GM23338 (cell line): ENCODE data around the gene TOB2. TPM values are rescaled to one million over a fixed set of nuclear protein-coding genes. Genes with fewer than 3 reads are reported as not detected.
A peak's percentile ranks its signal among the peaks of the same experiment; 100 is the strongest.

Experiments
- ATAC-seq: fragments of 200-7000 bp; cut with Tn5 transposase; 3 replicates; pipeline ENCODE4 v1.9.1; 2020
- DNase-seq: peaks from one replicate; pipeline ENCODE4 v3.0.0-alpha.2; 2015; ENCODE audit warnings: low spot score
- H2AFZ ChIP-seq: fragments of 200-600 bp; sonication (generic); 2 replicates; pipeline ENCODE4 v1.8.0; 2016; ENCODE audit warnings: antibody characterized with exemption, mild to moderate bottlenecking, moderate library complexity
- H3F3A ChIP-seq: fragments of 200-600 bp; sonication (generic); replicated peaks from 2 replicates; pipeline ENCODE4 v1.8.0; 2017; ENCODE audit warnings: antibody characterized with exemption, mixed run types, low read depth
- H3K27ac ChIP-seq: fragments of 200-600 bp; sonication (generic); 2 replicates; pipeline ENCODE4 v1.6.1; 2016; ENCODE audit warnings: low read depth
- H3K27me3 ChIP-seq: fragments of 200-600 bp; sonication (generic); 2 replicates; pipeline ENCODE4 v1.8.0; 2016; ENCODE audit warnings: mild to moderate bottlenecking, mixed run types, moderate library complexity; ENCODE audit not compliant: insufficient read depth
- H3K36me3 ChIP-seq: fragments of 200-600 bp; sonication (generic); 2 replicates; pipeline ENCODE4 v1.8.0; 2016; ENCODE audit warnings: mild to moderate bottlenecking; ENCODE audit not compliant: insufficient read depth
- H3K4me1 ChIP-seq: fragments of 200-600 bp; sonication (generic); 2 replicates; pipeline ENCODE4 v1.8.0; 2016; ENCODE audit warnings: mild to moderate bottlenecking, moderate library complexity; ENCODE audit not compliant: insufficient read depth
- H3K4me2 ChIP-seq: fragments of 200-600 bp; sonication (generic); 2 replicates; pipeline ENCODE4 v1.7.1; 2017; ENCODE audit warnings: mixed run types
- H3K4me3 ChIP-seq: fragments of 200-600 bp; sonication (generic); 2 replicates; pipeline ENCODE4 v1.6.1; 2016; ENCODE audit warnings: mixed run types
- H3K79me2 ChIP-seq: fragments of 200-600 bp; sonication (generic); replicated peaks from 2 replicates; pipeline ENCODE4 v1.8.0; 2017; ENCODE audit warnings: mild to moderate bottlenecking; ENCODE audit not compliant: insufficient read depth
- H3K9me2 ChIP-seq: fragments of 200-600 bp; sonication (generic); 2 replicates; pipeline ENCODE4 v1.8.0; 2017; ENCODE audit not compliant: insufficient read depth
- H4K20me1 ChIP-seq: fragments of 200-600 bp; sonication (generic); replicated peaks from 2 replicates; pipeline ENCODE4 v1.8.0; 2017; ENCODE audit warnings: mild to moderate bottlenecking; ENCODE audit not compliant: insufficient read depth
- H3K27ac Mint-ChIP-seq: 2 replicates; pipeline ENCODE4 v1.8.0; 2020; ENCODE audit warnings: inconsistent platforms, mild to moderate bottlenecking, moderate library complexity, mixed read lengths
- H3K27me3 Mint-ChIP-seq: 3 replicates; pipeline ENCODE4 v1.8.0; 2022; ENCODE audit warnings: low read depth, mild to moderate bottlenecking, moderate library complexity, mixed read lengths, inconsistent platforms; ENCODE audit not compliant: insufficient read depth, poor library complexity
- H3K36me3 Mint-ChIP-seq: 3 replicates; pipeline ENCODE4 v1.8.0; 2021; ENCODE audit warnings: low read depth, mild to moderate bottlenecking, inconsistent platforms, moderate library complexity, mixed read lengths
- H3K4me1 Mint-ChIP-seq: 3 replicates; pipeline ENCODE4 v1.8.0; 2020; ENCODE audit warnings: mild to moderate bottlenecking, inconsistent platforms, mixed read lengths
- H3K4me3 Mint-ChIP-seq: 3 replicates; pipeline ENCODE4 v1.8.0; 2021; ENCODE audit warnings: moderate library complexity, mild to moderate bottlenecking, inconsistent platforms, mixed read lengths
- H3K9me3 Mint-ChIP-seq: 3 replicates; pipeline ENCODE4 v1.8.0; 2020; ENCODE audit warnings: moderate library complexity, mild to moderate bottlenecking, inconsistent platforms, mixed read lengths
- CREB1 ChIP-seq: fragments of 250-450 bp; sonication (Bioruptor Pico); IDR thresholded peaks from 2 replicates; pipeline ENCODE4 v1.5.0; 2020; ENCODE audit warnings: low read depth, mild to moderate bottlenecking, moderate library complexity
- EZH2 ChIP-seq: fragments of 200-600 bp; sonication (generic); IDR thresholded peaks from one replicate; pipeline ENCODE4 v1.8.0; 2017; ENCODE audit warnings: antibody characterized with exemption, mild to moderate bottlenecking, low read depth; ENCODE audit not compliant: unreplicated experiment
- EZH2phosphoT487 ChIP-seq: fragments of 200-600 bp; sonication (generic); IDR thresholded peaks from one replicate; pipeline ENCODE4 v1.8.1; 2018; ENCODE audit warnings: antibody characterized with exemption; ENCODE audit not compliant: unreplicated experiment
- JUNB ChIP-seq: IDR thresholded peaks from one replicate; pipeline ENCODE4 v1.6.1; 2016; ENCODE audit warnings: antibody characterized with exemption; ENCODE audit not compliant: unreplicated experiment
- NANOG ChIP-seq: IDR thresholded peaks from 2 replicates; pipeline ENCODE4 v1.6.1; 2016; ENCODE audit warnings: antibody characterized with exemption, borderline replicate concordance
- POLR2AphosphoS5 ChIP-seq: IDR thresholded peaks from 2 replicates; pipeline ENCODE4 v1.6.1; 2016; ENCODE audit warnings: antibody characterized with exemption, low read depth
- STAT1 ChIP-seq: IDR thresholded peaks from one replicate; pipeline ENCODE4 v1.6.1; 2016; ENCODE audit warnings: antibody characterized with exemption; ENCODE audit not compliant: unreplicated experiment
- ZNF114 ChIP-seq: fragments of 250-450 bp; sonication (Bioruptor Pico); IDR thresholded peaks from 2 replicates; pipeline ENCODE4 v1.5.0; 2020; ENCODE audit warnings: mild to moderate bottlenecking, moderate library complexity
- ZNF331 ChIP-seq: fragments of 250-450 bp; sonication (Bioruptor Pico); IDR thresholded peaks from 2 replicates; pipeline ENCODE4 v1.5.0; 2020; ENCODE audit warnings: low read depth, mild to moderate bottlenecking, moderate library complexity
- polyA plus RNA-seq: library from polyadenylated mRNA; unstranded; fragments of >200 nt; fragmentation: Nextera tagmentation; extraction: Ambion mirVana; gene quantifications from 2 replicates; pipeline ENCODE4 v1.2.1, GENCODE V29; 2016
- total RNA-seq: library from RNA; depleted of rRNA; stranded (reverse); fragments of >200 nt; shearing (Covaris generic); gene quantifications from 2 replicates; pipeline ENCODE4 v1.2.3, GENCODE V29; 2014
- TF ChIP-seq, protein P1 (sequence below): IDR thresholded peaks from one replicate; pipeline ENCODE4 v1.6.1; 2018; ENCODE audit warnings: antibody characterized with exemption; ENCODE audit not compliant: unreplicated experiment
- TF ChIP-seq, protein P2 (sequence below): fragments of 250-450 bp; sonication (Bioruptor Pico); IDR thresholded peaks from 2 replicates; pipeline ENCODE4 v1.5.0; 2020; ENCODE audit warnings: mild to moderate bottlenecking, moderate library complexity
- TF ChIP-seq, protein P3 (sequence below), 2 experiments: fragments of 200-600 bp in 1 of 2; sonication (generic) in 1 of 2; conservative IDR thresholded peaks; 2 replicates each; pipeline versions ENCODE4 v1.5.1 to v1.6.1; 2016 to 2017; ENCODE audit warnings: antibody characterized with exemption in 2 of 2, low read depth in 2 of 2, mild to moderate bottlenecking in 2 of 2, moderate library complexity in 1 of 2
- TF ChIP-seq, protein P4 (sequence below): IDR thresholded peaks from 2 replicates; pipeline ENCODE4 v1.6.1; 2016; ENCODE audit warnings: antibody characterized with exemption

The TOB2 gene
- total and polyA plus RNA-seq, 2 experiments from 2014 or later = 27.3 to 47.2 TPM

DNA sequence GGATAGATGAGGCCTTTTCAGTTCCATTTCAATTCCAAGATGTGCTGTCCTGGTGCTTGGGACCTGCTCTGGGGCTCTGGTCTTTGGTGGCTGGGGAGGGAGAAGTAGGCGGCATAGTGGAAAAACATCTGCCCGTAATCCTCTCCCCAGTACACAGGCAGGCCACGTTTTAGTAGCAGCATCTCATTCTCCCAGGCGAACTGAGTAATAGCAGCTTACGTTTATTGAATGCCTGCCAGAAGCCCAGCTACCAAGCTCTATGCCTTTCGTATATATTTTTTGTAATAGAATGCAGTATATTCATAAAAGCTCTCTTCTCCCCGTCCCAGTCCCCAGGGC lies 33.8 kb upstream of the TOB2 start:
- peaks cover 46% of the 10 kb centered on the region for H3K4me1 Mint-ChIP-seq
- H3K27ac Mint-ChIP-seq = peak overlapping the region; percentile 32; the same call in 1 of the 2 replicates
- Histone ChIP-seq H2AFZ (no peak overlapping the region), H3K36me3 (no peaks in the 10 kb centered on the region), H3K4me3 (no peak overlapping the region), H3K9me2 (no peaks in the 10 kb centered on the region), H3K4me2 (peak overlapping the region; percentile 67; the same call in 1 of the 2 replicates), H3K4me1 (peaks cover 41% of the 10 kb centered on the region), H4K20me1 (peaks cover 43% of the 10 kb centered on the region), H3K79me2 (peaks cover 99% of the 10 kb centered on the region), H3K27ac (peak overlapping the region; percentile 88), H3F3A (peaks cover 28% of the 10 kb centered on the region; the same call in 1 of the 2 replicates), H3K27me3 (no peaks in the 10 kb centered on the region)
- ATAC-seq (no peak), DNase-seq (no peak)
- H3K27me3 Mint-ChIP-seq = peaks cover 8% of the 10 kb centered on the region
- no peaks in the 10 kb centered on the region for H3K9me3 Mint-ChIP-seq
- H3K36me3 Mint-ChIP-seq = no peaks in the 10 kb centered on the region; the same call in 2 of the 3 replicates
- no peak overlapping the region for H3K4me3 Mint-ChIP-seq
- TF ChIP-seq NANOG = no peak
- no peak for TF ChIP-seq EZH2
- TF ChIP-seq POLR2AphosphoS5 = no peak
- no peak for TF ChIP-seq CREB1 (CRISPR knock-in tag)
- TF ChIP-seq, protein P1, sequence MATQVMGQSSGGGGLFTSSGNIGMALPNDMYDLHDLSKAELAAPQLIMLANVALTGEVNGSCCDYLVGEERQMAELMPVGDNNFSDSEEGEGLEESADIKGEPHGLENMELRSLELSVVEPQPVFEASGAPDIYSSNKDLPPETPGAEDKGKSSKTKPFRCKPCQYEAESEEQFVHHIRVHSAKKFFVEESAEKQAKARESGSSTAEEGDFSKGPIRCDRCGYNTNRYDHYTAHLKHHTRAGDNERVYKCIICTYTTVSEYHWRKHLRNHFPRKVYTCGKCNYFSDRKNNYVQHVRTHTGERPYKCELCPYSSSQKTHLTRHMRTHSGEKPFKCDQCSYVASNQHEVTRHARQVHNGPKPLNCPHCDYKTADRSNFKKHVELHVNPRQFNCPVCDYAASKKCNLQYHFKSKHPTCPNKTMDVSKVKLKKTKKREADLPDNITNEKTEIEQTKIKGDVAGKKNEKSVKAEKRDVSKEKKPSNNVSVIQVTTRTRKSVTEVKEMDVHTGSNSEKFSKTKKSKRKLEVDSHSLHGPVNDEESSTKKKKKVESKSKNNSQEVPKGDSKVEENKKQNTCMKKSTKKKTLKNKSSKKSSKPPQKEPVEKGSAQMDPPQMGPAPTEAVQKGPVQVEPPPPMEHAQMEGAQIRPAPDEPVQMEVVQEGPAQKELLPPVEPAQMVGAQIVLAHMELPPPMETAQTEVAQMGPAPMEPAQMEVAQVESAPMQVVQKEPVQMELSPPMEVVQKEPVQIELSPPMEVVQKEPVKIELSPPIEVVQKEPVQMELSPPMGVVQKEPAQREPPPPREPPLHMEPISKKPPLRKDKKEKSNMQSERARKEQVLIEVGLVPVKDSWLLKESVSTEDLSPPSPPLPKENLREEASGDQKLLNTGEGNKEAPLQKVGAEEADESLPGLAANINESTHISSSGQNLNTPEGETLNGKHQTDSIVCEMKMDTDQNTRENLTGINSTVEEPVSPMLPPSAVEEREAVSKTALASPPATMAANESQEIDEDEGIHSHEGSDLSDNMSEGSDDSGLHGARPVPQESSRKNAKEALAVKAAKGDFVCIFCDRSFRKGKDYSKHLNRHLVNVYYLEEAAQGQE = no peak
- TF ChIP-seq, protein P2, sequence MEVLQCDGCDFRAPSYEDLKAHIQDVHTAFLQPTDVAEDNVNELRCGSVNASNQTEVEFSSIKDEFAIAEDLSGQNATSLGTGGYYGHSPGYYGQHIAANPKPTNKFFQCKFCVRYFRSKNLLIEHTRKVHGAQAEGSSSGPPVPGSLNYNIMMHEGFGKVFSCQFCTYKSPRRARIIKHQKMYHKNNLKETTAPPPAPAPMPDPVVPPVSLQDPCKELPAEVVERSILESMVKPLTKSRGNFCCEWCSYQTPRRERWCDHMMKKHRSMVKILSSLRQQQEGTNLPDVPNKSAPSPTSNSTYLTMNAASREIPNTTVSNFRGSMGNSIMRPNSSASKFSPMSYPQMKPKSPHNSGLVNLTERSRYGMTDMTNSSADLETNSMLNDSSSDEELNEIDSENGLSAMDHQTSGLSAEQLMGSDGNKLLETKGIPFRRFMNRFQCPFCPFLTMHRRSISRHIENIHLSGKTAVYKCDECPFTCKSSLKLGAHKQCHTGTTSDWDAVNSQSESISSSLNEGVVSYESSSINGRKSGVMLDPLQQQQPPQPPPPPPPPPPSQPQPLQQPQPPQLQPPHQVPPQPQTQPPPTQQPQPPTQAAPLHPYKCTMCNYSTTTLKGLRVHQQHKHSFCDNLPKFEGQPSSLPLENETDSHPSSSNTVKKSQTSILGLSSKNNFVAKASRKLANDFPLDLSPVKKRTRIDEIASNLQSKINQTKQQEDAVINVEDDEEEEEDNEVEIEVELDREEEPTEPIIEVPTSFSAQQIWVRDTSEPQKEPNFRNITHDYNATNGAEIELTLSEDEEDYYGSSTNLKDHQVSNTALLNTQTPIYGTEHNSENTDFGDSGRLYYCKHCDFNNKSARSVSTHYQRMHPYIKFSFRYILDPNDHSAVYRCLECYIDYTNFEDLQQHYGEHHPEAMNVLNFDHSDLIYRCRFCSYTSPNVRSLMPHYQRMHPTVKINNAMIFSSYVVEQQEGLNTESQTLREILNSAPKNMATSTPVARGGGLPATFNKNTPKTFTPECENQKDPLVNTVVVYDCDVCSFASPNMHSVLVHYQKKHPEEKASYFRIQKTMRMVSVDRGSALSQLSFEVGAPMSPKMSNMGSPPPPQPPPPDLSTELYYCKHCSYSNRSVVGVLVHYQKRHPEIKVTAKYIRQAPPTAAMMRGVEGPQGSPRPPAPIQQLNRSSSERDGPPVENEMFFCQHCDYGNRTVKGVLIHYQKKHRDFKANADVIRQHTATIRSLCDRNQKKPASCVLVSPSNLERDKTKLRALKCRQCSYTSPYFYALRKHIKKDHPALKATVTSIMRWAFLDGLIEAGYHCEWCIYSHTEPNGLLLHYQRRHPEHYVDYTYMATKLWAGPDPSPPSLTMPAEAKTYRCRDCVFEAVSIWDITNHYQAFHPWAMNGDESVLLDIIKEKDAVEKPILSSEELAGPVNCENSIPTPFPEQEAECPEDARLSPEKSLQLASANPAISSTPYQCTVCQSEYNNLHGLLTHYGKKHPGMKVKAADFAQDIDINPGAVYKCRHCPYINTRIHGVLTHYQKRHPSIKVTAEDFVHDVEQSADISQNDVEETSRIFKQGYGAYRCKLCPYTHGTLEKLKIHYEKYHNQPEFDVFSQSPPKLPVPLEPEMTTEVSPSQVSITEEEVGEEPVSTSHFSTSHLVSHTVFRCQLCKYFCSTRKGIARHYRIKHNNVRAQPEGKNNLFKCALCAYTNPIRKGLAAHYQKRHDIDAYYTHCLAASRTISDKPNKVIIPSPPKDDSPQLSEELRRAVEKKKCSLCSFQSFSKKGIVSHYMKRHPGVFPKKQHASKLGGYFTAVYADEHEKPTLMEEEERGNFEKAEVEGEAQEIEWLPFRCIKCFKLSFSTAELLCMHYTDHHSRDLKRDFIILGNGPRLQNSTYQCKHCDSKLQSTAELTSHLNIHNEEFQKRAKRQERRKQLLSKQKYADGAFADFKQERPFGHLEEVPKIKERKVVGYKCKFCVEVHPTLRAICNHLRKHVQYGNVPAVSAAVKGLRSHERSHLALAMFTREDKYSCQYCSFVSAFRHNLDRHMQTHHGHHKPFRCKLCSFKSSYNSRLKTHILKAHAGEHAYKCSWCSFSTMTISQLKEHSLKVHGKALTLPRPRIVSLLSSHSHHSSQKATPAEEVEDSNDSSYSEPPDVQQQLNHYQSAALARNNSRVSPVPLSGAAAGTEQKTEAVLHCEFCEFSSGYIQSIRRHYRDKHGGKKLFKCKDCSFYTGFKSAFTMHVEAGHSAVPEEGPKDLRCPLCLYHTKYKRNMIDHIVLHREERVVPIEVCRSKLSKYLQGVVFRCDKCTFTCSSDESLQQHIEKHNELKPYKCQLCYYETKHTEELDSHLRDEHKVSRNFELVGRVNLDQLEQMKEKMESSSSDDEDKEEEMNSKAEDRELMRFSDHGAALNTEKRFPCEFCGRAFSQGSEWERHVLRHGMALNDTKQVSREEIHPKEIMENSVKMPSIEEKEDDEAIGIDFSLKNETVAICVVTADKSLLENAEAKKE (CRISPR knock-in tag) = no peak
- no peak for TF ChIP-seq EZH2phosphoT487
- no peak for TF ChIP-seq ZNF331 (CRISPR knock-in tag)
- TF ChIP-seq ZNF114 (CRISPR knock-in tag) = no peak
- TF ChIP-seq STAT1 = no peak
- TF ChIP-seq, protein P3, sequence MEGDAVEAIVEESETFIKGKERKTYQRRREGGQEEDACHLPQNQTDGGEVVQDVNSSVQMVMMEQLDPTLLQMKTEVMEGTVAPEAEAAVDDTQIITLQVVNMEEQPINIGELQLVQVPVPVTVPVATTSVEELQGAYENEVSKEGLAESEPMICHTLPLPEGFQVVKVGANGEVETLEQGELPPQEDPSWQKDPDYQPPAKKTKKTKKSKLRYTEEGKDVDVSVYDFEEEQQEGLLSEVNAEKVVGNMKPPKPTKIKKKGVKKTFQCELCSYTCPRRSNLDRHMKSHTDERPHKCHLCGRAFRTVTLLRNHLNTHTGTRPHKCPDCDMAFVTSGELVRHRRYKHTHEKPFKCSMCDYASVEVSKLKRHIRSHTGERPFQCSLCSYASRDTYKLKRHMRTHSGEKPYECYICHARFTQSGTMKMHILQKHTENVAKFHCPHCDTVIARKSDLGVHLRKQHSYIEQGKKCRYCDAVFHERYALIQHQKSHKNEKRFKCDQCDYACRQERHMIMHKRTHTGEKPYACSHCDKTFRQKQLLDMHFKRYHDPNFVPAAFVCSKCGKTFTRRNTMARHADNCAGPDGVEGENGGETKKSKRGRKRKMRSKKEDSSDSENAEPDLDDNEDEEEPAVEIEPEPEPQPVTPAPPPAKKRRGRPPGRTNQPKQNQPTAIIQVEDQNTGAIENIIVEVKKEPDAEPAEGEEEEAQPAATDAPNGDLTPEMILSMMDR (conservative IDR thresholded peaks at IDR 0.05; ENCODE audit: low read depth in 2 of 2) = no peak
- TF ChIP-seq, protein P4, sequence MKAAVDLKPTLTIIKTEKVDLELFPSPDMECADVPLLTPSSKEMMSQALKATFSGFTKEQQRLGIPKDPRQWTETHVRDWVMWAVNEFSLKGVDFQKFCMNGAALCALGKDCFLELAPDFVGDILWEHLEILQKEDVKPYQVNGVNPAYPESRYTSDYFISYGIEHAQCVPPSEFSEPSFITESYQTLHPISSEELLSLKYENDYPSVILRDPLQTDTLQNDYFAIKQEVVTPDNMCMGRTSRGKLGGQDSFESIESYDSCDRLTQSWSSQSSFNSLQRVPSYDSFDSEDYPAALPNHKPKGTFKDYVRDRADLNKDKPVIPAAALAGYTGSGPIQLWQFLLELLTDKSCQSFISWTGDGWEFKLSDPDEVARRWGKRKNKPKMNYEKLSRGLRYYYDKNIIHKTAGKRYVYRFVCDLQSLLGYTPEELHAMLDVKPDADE = no peak
- TF ChIP-seq JUNB = no peak
